Stimulated activated CD8-positive, alpha-beta memory T cell treated with anti-CD3 and anti-CD28 coated beads, Interleukin-7, amount 100 ng/mL, for 24 hours (primary cell): ENCODE measurements around the gene CRACR2B.

Experiments used
- DNase-seq: peaks from one replicate; pipeline ENCODE4 v3.0.0-alpha.2; 2020; ENCODE audit warnings: low read depth

Gene CRACR2B

DNA sequence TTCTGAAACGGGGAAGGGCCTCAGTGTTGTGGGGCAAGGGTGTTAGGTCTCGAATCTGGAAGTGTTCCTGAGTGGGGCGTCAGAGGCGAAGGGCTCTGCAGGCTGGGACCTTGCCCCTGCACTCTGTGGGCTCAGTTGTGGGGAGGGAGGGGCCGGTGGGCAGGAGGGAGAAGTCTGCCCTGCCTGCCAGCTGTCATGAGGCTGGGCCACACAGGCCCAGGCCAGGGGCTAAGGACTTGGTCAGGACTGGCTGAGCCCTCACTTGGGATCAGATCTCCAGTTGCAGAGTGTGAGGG is at the start of gene CRACR2B:
Gene CRACR2B (plus strand): TSS at position 23 of the 296 bp plus-strand sequence. CDS start 689 bp downstream, outside the sequence.
- no peak for DNase-seq

DNA sequence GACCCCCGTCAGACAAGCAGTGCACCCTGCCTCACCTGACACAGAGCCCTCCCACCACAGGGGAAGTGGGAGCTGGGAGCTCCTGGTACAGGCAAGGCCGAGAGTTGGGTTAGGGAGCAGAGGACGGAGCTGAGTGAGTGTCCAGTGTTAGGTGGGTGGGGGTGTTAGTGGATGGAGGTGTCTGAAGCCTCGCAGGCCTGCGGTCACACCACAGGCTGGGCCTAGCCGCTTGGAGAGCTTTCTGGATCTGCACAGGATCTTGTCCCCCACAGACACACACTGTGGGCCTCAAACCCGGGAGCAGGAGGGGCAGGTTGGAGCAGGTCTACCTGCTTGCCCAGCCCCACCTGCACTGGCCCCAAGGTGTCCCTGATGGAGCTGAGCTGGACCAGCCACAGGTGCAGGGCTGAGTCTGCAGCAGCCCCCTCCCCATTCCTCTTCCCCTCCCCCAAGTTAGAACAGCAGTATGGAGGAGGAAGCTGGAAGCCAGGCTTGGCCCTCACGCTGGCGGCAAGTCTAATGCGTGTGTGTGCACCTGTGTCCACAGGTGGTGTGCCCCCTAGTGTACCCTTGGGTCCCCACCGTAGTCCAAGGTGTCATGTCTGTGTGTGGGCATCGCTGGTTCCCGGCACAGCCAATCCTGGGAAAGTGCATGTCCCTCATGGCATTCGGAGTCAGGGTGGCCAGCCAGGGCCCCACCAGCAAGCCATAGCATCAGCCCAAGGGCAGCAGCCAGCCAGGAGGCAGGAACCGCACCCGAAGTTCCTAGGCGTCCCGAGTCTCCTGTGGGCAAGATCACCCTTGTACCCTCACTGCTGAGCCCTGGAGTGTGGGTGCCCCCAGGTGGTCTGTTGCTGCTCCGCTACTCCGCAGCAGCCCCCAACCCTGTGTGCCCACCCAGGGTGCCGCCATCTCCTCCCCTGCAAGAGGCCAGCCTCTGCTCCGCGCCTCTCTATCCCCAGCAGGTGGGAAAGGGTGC is 48.5 kb upstream of the CRACR2B start:
- DNase-seq: no peak

DNA sequence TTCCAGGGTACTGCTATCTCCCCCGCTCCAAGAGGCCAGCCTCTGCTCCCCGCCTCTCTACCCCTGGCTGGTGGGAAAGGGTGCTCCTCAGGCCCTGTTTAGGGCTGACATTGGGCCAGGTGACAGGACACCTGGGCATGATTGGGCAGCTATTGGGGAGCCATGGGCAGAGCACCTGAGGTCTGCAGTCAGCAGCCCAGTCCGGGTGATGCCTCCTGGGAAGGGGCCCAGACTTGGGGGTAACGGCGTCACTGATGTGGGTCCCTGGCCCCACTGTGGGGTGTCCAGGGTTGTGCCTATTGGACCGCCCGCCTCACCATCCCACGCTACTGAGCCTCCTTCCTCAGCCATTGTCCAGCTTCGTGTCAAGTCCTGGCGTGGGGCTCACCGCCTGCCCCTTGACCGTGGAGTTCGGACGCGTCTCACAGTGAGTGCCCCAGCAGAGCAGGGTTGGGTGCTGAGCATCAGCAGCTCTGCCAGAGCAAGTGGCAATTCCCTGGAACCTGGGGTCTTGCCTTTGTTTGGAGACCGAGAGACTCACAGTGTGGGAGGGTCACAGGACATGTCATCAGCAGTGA is 47.7 kb upstream of the CRACR2B start:
- DNase-seq: no peak

- no peak for DNase-seq
Observed at GRCh38 chr11:782264-783174, 45.2 kb upstream of the CRACR2B start.

GRCh38 chr11:783581-784015 is 44.1 kb upstream of the CRACR2B start:
- no peak for DNase-seq

GRCh38 chr11:786235-787083 is 41.3 kb upstream of the CRACR2B start:
- DNase-seq: no peak

- no peak for DNase-seq
Observed at GRCh38 chr11:787084-787675, 40.5 kb upstream of the CRACR2B start.

DNA sequence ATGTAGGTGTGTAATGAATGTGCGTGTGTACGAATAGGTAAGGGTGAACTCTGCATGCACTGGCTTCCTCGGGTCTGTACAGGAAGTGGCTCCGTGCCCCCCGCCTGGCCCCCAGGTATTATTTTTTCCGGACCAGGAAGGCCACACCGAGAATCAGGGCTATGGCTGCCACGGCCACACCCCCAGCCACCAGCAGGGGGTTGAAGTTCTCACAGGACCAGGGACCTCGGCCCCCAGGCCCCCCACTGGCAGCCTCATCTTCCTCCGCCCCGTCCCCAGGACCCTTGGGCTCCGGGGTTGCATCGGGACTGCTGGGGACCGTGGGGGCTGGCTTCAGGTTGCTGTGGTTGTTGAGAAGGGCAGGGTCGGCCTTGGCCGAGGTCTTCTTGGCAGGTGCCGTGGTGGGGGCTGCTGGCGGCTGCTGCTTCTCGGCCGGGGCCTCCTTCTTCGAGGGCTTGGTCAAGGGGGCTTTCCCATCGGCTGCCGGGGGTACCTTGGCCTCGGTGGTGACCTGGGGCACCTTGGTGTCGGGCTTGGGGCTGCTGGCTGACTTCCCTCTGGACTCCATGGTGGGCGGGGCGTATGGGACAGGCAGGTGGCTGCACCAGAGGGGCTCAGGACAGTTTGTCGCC is 39.6 kb upstream of the CRACR2B start:
- DNase-seq: no peak

DNA sequence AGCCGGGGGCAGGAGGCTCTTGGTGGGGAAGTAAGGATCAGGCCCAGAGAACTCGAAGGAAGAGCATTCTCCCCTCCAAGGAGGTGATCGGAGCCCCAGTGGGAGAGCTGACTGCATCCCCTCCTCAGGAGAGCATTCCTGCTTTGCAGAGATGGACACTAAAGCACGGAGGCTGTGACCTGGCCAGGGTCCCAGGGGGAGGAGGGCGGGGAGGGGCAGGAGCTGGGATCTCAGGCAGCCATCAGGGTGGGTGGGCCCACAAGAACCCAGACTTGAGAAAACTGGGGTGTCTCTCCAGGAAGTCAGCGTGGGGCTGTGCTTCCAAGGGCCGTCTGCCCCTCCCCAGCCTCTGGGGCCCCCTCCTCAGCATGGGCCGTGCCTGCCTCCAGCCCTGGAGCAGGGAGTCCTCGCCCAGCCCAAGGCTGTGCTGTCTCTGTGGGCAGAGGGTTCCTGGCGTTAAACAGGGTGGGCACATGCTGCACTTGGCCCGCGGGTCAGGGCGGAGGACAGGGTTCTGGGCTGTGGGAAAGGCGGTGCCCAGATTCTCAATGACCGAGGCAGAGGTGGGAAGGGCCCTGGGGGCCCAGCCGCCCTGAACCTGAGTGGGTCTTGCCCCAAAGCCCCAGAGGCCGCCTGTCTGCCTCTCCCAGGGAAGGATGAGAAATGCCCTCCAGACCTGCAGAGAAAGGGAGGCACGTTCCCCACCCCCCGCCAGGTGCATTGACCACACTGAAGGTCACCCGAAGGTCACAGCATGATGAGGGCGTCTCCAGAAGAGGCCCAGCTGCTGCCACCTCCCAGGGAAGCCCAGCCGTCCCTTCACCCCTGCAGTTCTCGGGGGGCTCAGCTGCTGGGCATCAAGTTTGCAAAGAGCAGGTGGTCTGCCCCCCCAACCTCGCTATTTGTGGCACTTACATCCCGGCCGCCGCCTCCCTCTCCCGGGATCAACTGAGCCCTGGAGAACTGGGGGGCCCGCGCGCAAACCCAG is 38.5 kb upstream of the CRACR2B start:
- no peak for DNase-seq

GRCh38 chr11:789943-790342 is 37.8 kb upstream of the CRACR2B start, which contains the start of gene CEND1:
TSS of gene CEND1 (minus strand) at chr11:790090. CDS start at chr11:788576, 1,514 bp downstream.
- no peak for DNase-seq

DNA sequence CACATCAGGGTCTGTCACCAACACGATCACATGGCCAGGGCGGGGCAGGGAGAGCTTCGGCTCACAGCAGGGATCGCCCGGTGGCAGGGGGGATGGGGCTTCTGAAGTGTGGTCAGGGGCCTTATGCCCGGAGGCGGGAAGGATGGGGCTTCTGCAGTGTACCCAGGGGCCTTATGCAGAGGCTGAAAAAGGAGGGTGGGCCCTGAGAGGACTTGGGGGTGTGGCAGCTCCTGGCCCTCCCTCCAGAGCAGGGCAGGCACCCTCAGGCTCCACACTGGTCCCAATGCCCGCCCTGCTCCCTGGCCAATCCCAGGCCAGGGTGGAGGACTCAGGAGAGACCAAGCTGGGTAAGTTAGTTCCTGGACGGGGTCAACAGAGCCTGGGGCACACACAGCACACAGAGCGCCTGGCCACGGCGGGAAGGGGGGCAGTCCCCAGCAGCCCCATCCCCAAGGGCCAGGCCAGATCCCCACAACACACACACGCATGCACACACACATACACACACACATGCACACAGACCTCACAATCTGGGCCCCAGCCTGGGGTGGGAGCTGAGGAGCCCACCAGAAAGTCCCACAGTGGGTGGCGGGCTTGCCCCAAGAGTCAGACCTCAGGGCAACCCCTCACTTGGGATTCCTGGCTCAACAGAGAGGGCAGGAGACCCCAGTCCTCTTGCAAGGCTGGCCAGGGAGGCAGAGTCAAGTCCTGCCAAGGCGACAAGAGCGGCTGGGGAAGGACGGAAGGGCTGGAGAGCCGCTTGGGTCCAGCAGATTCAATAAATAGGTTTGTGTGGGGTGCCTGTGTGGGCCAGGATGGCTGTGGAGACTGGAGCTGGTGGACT is 36.8 kb upstream of the CRACR2B start:
- no peak for DNase-seq

DNA sequence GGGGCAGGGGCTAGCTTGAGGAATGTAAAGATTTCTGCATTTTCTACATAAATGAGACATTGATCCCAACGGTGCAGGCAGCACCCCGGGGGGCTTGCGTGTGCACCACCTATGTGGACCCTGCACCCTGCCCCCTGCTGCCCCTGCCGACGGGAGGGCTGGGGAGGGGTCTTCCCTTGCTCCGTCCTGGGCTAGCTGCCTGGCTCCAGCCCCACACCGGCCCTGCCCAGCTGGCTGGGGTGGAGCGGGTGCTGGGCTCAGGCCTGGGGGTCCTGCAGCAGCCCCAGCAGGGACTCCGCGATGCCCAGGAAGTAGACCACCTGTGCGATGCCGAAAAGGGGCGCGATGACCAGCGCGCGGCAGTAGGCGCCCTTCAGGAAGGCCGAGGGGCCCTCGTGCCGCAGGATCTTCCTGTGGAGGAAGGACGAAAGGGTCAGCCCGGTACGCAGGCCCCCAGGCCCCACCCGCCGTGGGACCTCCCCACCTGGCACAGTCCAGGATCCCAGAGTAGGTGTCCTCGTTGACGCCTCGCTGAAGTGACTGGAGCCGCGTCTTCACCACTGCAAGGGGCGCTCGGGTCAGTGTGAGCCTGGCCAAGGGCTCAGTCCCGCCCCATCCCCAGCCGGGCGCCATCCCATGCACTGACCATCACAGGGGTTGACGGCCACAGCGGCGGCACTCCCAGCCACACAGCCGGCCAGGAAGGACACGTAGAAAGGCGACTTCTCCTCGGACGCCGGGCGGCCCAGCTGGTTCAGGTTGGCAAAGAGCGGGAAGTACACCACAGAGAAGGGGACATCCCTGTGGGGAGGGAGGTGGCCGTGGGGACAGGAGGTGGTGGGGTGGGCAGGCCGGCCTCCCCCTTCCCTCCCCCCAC is 35.8 kb upstream of the CRACR2B start:
- no peak for DNase-seq

DNA sequence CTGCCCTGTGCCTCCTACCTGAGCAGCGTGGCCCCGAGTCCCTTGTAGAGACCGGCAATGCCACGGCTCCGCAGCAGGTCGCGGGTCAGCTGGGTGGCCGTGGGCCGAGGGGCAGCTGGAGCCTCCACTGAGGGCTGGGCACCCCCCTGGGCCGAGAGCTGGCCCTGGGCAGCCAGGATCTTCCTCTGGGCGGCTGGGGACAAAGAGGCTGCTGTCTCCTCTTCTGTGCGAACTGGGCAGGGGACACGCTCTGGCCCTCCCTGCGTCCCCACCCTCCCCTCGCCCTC is 35.2 kb upstream of the CRACR2B start:
- no peak for DNase-seq

- DNase-seq: no peak
Observed at GRCh38 chr11:792873-793272, 34.8 kb upstream of the CRACR2B start.

DNA sequence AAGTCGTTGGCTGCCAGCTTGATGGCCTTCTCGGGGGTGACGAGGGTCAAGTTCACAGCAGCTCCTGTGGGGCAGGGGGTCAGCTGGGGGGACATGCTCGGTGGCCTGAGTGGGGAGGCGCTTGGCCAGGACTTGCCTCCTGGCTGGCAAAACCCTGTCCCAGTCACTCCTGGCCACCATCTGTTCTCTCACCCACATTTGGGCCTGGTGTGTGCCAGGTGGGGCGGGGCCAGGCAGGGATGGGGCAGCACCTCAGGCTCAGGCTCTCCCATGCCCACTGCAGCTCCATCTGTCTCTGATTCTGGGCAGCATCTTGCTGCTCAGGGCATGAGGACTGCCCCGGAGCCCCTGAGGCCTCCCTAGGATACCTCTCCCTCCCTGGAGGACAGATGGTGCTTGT is 34.2 kb upstream of the CRACR2B start:
- DNase-seq: no peak

DNA sequence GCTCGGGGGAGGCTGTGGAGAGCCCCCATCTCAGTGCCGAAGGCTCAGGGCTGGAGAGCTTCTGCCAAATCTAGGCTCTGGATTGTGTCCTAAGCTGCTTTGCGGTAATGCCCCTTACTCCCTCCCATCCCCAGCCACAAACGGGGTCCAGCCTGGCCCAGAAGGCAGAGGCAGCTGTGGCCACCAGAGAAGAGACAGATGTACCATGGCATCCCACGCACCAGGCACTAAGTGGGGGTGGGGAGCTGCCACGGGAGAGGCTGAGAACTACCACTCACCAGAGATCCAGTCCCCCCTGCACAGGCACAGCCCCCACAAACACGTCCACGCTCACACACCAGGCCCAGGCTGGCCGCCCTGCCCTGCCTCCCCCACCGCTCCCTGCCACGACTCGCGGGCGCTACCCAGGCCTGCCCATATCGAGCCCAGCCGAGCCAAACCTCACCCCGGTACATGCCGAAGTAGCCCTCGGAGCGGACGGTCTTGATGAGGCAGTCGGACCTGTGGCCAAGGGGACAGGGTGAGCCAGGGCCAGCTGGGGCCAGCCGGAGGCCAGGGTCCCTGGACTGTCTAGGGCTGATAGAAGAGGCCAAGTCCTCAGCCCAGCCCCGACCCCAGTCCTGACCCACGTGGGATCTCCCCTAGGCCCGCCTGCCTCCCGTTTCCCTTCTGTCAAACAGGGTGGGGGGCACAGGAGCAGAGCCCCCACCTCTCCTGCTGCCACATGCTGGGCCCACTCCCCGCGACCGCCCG is 33.5 kb upstream of the CRACR2B start:
- DNase-seq: no peak
